Stimulated activated effector memory CD8-positive, alpha-beta T cell treated with anti-CD3 and anti-CD28 coated beads, Interleukin-12 subunit alpha, Interleukin-12 subunit beta, amount 100 ng/mL, for 72 hours (primary cell): Measurements from ENCODE around the gene KEL.

Experiments
- ATAC-seq: fragments of 150-1000 bp; cut with Tn5 transposase; 2 replicates; pipeline ENCODE4 v1.10.0; 2021
- DNase-seq, 2 donors: peaks; one replicate each; pipeline ENCODE4 v3.0.0; 2021 to 2022; ENCODE audit warnings: low spot score in 2 of 2
- H3K27ac Mint-ChIP-seq: one replicate; pipeline ENCODE4 v1.8.0; 2022; ENCODE audit warnings: mild to moderate bottlenecking, mixed read lengths
- H3K36me3 Mint-ChIP-seq: one replicate; pipeline ENCODE4 v1.8.0; 2022; ENCODE audit warnings: mild to moderate bottlenecking, mixed read lengths
- H3K4me1 Mint-ChIP-seq: one replicate; pipeline ENCODE4 v1.8.0; 2022; ENCODE audit warnings: mixed read lengths
- H3K4me3 Mint-ChIP-seq: one replicate; pipeline ENCODE4 v1.8.0; 2022; ENCODE audit warnings: mild to moderate bottlenecking, mixed read lengths
- H3K9me3 Mint-ChIP-seq: one replicate; pipeline ENCODE4 v1.8.0; 2022; ENCODE audit warnings: mixed read lengths

KEL gene

GRCh38 chr7:142901426-142902259, 60.5 kb downstream of the KEL start:
- Mint-ChIP-seq H3K27ac (no peak overlapping the region), H3K4me1 (no peaks in the 10 kb centered on the region), H3K36me3 (no peaks in the 10 kb centered on the region), H3K4me3 (no peak overlapping the region), H3K9me3 (no peaks in the 10 kb centered on the region)
- no peak for DNase-seq
- no peak for ATAC-seq

- H3K36me3 Mint-ChIP-seq = no peaks in the 10 kb centered on the region
- H3K4me1 Mint-ChIP-seq = no peaks in the 10 kb centered on the region
- no peak for ATAC-seq
- H3K27ac Mint-ChIP-seq = no peak overlapping the region
- no peak overlapping the region for H3K4me3 Mint-ChIP-seq
- DNase-seq = no peak
- H3K9me3 Mint-ChIP-seq = no peaks in the 10 kb centered on the region
These were observed 62.5 kb downstream of the KEL start for GRCh38 chr7:142899661-142900060.

GRCh38 chr7:142898377-142899170, 63.6 kb downstream of the KEL start:
- no peak for ATAC-seq
- no peak for DNase-seq
- Mint-ChIP-seq H3K27ac (no peak overlapping the region), H3K9me3 (no peaks in the 10 kb centered on the region), H3K4me1 (no peaks in the 10 kb centered on the region), H3K4me3 (no peak overlapping the region), H3K36me3 (no peaks in the 10 kb centered on the region)

- no peak overlapping the region for H3K4me3 Mint-ChIP-seq
- no peaks in the 10 kb centered on the region for H3K9me3 Mint-ChIP-seq
- DNase-seq (no peak), ATAC-seq (no peak)
- H3K4me1 Mint-ChIP-seq = no peaks in the 10 kb centered on the region
- H3K36me3 Mint-ChIP-seq = no peaks in the 10 kb centered on the region
- no peak overlapping the region for H3K27ac Mint-ChIP-seq
These were observed 64.5 kb downstream of the KEL start for GRCh38 chr7:142897691-142898090.

- no peak for DNase-seq
- no peaks in the 10 kb centered on the region for H3K9me3 Mint-ChIP-seq
These were observed 65.3 kb downstream of the KEL start for GRCh38 chr7:142896741-142897379.

GRCh38 chr7:142896151-142896550, 66.0 kb downstream of the KEL start:
- DNase-seq (no peak), ATAC-seq (no peak)
- Mint-ChIP-seq H3K36me3 (no peaks in the 10 kb centered on the region), H3K9me3 (no peaks in the 10 kb centered on the region), H3K4me3 (no peak overlapping the region), H3K27ac (no peak overlapping the region), H3K4me1 (no peaks in the 10 kb centered on the region)

More at GRCh38 chr7:142896741-142897379, 65.3 kb downstream of the KEL start:
- no peak for ATAC-seq
- H3K4me1 Mint-ChIP-seq = no peaks in the 10 kb centered on the region
- no peak overlapping the region for H3K4me3 Mint-ChIP-seq
- H3K36me3 Mint-ChIP-seq = no peaks in the 10 kb centered on the region
- H3K27ac Mint-ChIP-seq = no peak overlapping the region

- no peak overlapping the region for H3K27ac Mint-ChIP-seq
- no peak overlapping the region for H3K4me3 Mint-ChIP-seq
- H3K9me3 Mint-ChIP-seq = no peaks in the 10 kb centered on the region
- H3K36me3 Mint-ChIP-seq = no peaks in the 10 kb centered on the region
- ATAC-seq (no peak), DNase-seq (no peak)
- no peaks in the 10 kb centered on the region for H3K4me1 Mint-ChIP-seq
These were observed 67.1 kb downstream of the KEL start for GRCh38 chr7:142894985-142895593.

- Mint-ChIP-seq H3K36me3 (no peaks in the 10 kb centered on the region), H3K4me3 (no peak overlapping the region), H3K4me1 (no peaks in the 10 kb centered on the region), H3K9me3 (no peaks in the 10 kb centered on the region), H3K27ac (no peak overlapping the region)
- ATAC-seq = peak; percentile 24
- no peak for DNase-seq
These were observed 67.8 kb downstream of the KEL start for GRCh38 chr7:142894112-142894984.

- H3K36me3 Mint-ChIP-seq = no peaks in the 10 kb centered on the region
- H3K4me3 Mint-ChIP-seq = no peak overlapping the region
- H3K9me3 Mint-ChIP-seq = no peaks in the 10 kb centered on the region
- no peak for ATAC-seq
- no peak overlapping the region for H3K27ac Mint-ChIP-seq
- no peak for DNase-seq
- H3K4me1 Mint-ChIP-seq = no peaks in the 10 kb centered on the region
These were observed 69.2 kb downstream of the KEL start for GRCh38 chr7:142892951-142893350.

- Mint-ChIP-seq H3K36me3 (no peaks in the 10 kb centered on the region), H3K4me1 (no peaks in the 10 kb centered on the region), H3K9me3 (no peaks in the 10 kb centered on the region), H3K4me3 (no peak overlapping the region), H3K27ac (no peak overlapping the region)
- ATAC-seq (no peak), DNase-seq (no peak)
These were observed 70.6 kb downstream of the KEL start for GRCh38 chr7:142891490-142892082.
